Panc1 (cell line): Measurements from ENCODE around the gene MED12L. TPM values are rescaled to one million over a fixed set of nuclear protein-coding genes. Genes with fewer than 3 reads are reported as not detected.

ENCODE experiments used
- ATAC-seq: fragments of 200-7000 bp; cut with Tn5 transposase; 2 replicates; pipeline ENCODE4 v1.9.1; 2020; ENCODE audit warnings: mild to moderate bottlenecking, moderate library complexity
- BruUV-seq: library from RNA; stranded (reverse); fragments of 400-500 nt; replicated peaks from 2 replicates; lab custom pipeline; 2021; lab: Mats Ljungman, UMichigan
- CTCF ChIA-PET: fragments of 300-600 bp; sonication (Branson Sonifier 250); formaldehyde crosslinking; loops from one replicate; lab custom pipeline; 2022; ENCODE audit warnings: antibody characterized with exemption; lab: Charles Lee
- POLR2A ChIA-PET: fragments of 300-600 bp; sonication (Branson Sonifier 250); formaldehyde crosslinking; loops from one replicate; lab custom pipeline; 2022; ENCODE audit warnings: antibody characterized with exemption; lab: Charles Lee
- DNase-seq: peaks from one replicate; pipeline ENCODE4 v3.0.0-alpha.2; 2010; ENCODE audit warnings: low read depth, low spot score
- H3K27ac ChIP-seq: 2 replicates; pipeline ENCODE4 v1.5.1; 2011; ENCODE audit warnings: mild to moderate bottlenecking, low read length, inconsistent platforms
- H3K27me3 ChIP-seq: fragments of 200-500 bp; sonication (Bioruptor generic); 2 replicates; pipeline ENCODE4 v1.6.0; 2014; ENCODE audit warnings: low read length, inconsistent platforms; ENCODE audit not compliant: control insufficient read depth, insufficient read depth
- H3K36me3 ChIP-seq: fragments of 200-500 bp; sonication (Bioruptor generic); 2 replicates; pipeline ENCODE4 v1.5.1; 2014; ENCODE audit warnings: inconsistent platforms, mild to moderate bottlenecking, low read length, moderate library complexity; ENCODE audit not compliant: control insufficient read depth, insufficient read depth
- H3K4me1 ChIP-seq: 2 replicates; pipeline ENCODE4 v1.5.1; 2011; ENCODE audit warnings: inconsistent platforms, mild to moderate bottlenecking, low read length, moderate library complexity; ENCODE audit not compliant: control insufficient read depth, insufficient read depth
- H3K4me3 ChIP-seq, 2 experiments: 2 replicates each; pipeline ENCODE4 v1.5.1; 2011 to 2012; ENCODE audit warnings: low read depth in 2 of 2, low read length in 2 of 2, mild to moderate bottlenecking in 2 of 2, inconsistent platforms in 1 of 2, moderate library complexity in 1 of 2
- H3K9me3 ChIP-seq: fragments of 200-500 bp; sonication (Bioruptor generic); 2 replicates; pipeline ENCODE4 v1.5.1; 2014; ENCODE audit warnings: low read depth, mild to moderate bottlenecking, inconsistent platforms, low read length, moderate library complexity; ENCODE audit not compliant: control insufficient read depth, insufficient read depth
- POLR2AphosphoS5 ChIP-seq: IDR thresholded peaks from 2 replicates; pipeline ENCODE4 v1.6.1; 2012; ENCODE audit warnings: mild to moderate bottlenecking, low read depth, low read length, moderate library complexity
- SIN3A ChIP-seq: IDR thresholded peaks from 2 replicates; pipeline ENCODE4 v1.6.1; 2012; ENCODE audit warnings: low read depth, mild to moderate bottlenecking, low read length, moderate library complexity, borderline replicate concordance; ENCODE audit not compliant: insufficient read depth
- TCF7L2 ChIP-seq: IDR thresholded peaks from 2 replicates; pipeline ENCODE4 v1.6.1; 2011; ENCODE audit warnings: mild to moderate bottlenecking, low read depth, low read length, inconsistent platforms
- in situ Hi-C: cut with HindIII; loops from 2 replicates; pipeline ENCODE4 v1.10.0; 2016; ENCODE audit warnings: low sequenced_read_pairs, low pct_unique_long_range_greater_than_20kb
- intact Hi-C: fragments of 100-400 bp; cut with micrococcal nuclease; formaldehyde crosslinking; loops from one replicate; pipeline ENCODE4 v1.10.0; 2022; ENCODE audit not compliant: unreplicated experiment
- total RNA-seq: library from RNA; stranded (reverse); gene quantifications from one replicate; pipeline ENCODE4 v1.2.1, GENCODE V29; 2021; ENCODE audit not compliant: unreplicated experiment
- TF ChIP-seq, protein P1 (sequence below): fragments of 450-650 bp; IDR thresholded peaks from 2 replicates; pipeline ENCODE4 v1.5.1; 2017; ENCODE audit warnings: mild to moderate bottlenecking
- TF ChIP-seq, protein P2 (sequence below), 2 experiments: IDR thresholded peaks; 2 replicates each; pipeline ENCODE4 v1.6.1; 2011 to 2012; ENCODE audit warnings: low read depth in 2 of 2, control low read depth in 1 of 2, low read length in 1 of 2, mild to moderate bottlenecking in 1 of 2, moderate library complexity in 1 of 2; ENCODE audit not compliant: insufficient read depth in 1 of 2

The MED12L gene
- total RNA-seq, 1 experiment from 2014 or later: 2.8 TPM

DNA sequence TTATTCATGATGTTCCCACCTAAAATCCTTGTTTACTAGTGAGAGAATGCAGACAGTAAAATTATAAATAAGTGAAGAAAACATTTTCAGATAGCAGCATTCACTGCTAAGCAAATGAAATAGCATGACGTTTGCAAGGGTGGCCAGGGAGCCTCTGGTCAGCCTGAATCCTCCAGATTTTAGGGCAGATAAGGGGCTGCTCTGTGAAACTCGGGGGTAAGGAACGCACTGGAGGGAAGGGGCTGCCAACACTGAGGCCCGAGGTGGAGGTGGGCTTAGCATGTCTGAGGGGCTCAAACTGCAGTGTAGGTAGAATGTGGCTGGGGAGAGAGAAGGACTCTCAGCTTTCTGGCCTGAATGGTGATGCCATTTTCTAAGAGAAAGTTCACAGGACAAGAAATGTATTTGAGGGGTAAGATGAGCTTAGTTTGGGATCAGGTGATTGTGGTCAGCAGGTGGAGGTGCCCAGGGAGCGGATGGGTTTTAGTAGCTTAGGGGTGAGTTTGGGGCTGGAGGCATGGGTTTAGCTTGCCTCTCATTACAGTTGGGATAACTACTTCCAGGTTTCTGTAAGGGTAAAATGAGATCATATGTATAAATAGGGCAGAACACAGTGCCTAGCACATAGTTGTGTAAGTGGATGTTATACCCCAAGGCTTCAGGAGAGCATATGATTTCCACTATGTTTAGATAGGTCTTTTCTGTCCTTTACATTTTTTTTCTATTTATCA, 97.0 kb downstream of the MED12L start:
- TF ChIP-seq TCF7L2 (no peak), SIN3A (no peak), POLR2AphosphoS5 (no peak)
- TF ChIP-seq, protein P1, sequence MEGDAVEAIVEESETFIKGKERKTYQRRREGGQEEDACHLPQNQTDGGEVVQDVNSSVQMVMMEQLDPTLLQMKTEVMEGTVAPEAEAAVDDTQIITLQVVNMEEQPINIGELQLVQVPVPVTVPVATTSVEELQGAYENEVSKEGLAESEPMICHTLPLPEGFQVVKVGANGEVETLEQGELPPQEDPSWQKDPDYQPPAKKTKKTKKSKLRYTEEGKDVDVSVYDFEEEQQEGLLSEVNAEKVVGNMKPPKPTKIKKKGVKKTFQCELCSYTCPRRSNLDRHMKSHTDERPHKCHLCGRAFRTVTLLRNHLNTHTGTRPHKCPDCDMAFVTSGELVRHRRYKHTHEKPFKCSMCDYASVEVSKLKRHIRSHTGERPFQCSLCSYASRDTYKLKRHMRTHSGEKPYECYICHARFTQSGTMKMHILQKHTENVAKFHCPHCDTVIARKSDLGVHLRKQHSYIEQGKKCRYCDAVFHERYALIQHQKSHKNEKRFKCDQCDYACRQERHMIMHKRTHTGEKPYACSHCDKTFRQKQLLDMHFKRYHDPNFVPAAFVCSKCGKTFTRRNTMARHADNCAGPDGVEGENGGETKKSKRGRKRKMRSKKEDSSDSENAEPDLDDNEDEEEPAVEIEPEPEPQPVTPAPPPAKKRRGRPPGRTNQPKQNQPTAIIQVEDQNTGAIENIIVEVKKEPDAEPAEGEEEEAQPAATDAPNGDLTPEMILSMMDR: no peak
- TF ChIP-seq, protein P2, sequence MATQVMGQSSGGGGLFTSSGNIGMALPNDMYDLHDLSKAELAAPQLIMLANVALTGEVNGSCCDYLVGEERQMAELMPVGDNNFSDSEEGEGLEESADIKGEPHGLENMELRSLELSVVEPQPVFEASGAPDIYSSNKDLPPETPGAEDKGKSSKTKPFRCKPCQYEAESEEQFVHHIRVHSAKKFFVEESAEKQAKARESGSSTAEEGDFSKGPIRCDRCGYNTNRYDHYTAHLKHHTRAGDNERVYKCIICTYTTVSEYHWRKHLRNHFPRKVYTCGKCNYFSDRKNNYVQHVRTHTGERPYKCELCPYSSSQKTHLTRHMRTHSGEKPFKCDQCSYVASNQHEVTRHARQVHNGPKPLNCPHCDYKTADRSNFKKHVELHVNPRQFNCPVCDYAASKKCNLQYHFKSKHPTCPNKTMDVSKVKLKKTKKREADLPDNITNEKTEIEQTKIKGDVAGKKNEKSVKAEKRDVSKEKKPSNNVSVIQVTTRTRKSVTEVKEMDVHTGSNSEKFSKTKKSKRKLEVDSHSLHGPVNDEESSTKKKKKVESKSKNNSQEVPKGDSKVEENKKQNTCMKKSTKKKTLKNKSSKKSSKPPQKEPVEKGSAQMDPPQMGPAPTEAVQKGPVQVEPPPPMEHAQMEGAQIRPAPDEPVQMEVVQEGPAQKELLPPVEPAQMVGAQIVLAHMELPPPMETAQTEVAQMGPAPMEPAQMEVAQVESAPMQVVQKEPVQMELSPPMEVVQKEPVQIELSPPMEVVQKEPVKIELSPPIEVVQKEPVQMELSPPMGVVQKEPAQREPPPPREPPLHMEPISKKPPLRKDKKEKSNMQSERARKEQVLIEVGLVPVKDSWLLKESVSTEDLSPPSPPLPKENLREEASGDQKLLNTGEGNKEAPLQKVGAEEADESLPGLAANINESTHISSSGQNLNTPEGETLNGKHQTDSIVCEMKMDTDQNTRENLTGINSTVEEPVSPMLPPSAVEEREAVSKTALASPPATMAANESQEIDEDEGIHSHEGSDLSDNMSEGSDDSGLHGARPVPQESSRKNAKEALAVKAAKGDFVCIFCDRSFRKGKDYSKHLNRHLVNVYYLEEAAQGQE (IDR thresholded peaks at IDR 0.05; ENCODE audit: insufficient read depth in 1 of 2, low read depth in 2 of 2, low read length in 1 of 2): no peak
- Histone ChIP-seq H3K36me3 (no peaks in the 10 kb centered on the region), H3K9me3 (no peaks in the 10 kb centered on the region), H3K4me1 (no peaks in the 10 kb centered on the region), H3K4me3 (no peak overlapping the region), H3K27me3 (no peaks in the 10 kb centered on the region), H3K27ac (no peak overlapping the region)
- POLR2A ChIA-PET: no interaction called here
- ATAC-seq (0 out of 2 replicates have a peak, but pooled peaks have one; percentile 12), DNase-seq (no peak)
- BruUV-seq: no TSS peak
- in situ Hi-C loops (no loop called here), intact Hi-C loops (no loop called here)
- CTCF ChIA-PET: no interaction called here

DNA sequence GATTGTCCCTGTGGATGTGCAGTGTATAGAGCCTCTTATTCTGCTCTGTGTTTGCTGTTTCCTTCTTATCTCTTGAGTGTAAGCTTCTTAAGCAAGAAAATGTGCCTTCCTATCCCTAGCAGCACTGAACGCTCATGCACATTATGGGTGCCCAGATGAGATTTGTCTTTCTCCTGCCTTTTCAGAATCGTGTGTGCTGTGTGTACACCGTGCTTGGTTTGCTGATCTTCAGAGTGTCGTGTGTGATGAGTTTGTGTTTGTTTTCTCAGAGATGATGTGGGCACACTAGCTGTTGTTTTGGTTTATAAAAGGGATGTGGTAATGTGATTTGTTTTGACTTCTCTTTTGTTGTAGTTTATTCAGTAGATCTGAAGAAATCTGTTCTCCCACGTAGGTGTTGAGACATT, 97.8 kb downstream of the MED12L start:
- no peaks in the 10 kb centered on the region for H3K36me3 ChIP-seq
- no peak overlapping the region for H3K27ac ChIP-seq
- DNase-seq (no peak), ATAC-seq (no peak)
- no peak overlapping the region for H3K4me3 ChIP-seq
- CTCF ChIA-PET: no interaction called here
- no peaks in the 10 kb centered on the region for H3K4me1 ChIP-seq
- intact Hi-C loops (no loop called here), in situ Hi-C loops (no loop called here)
- no TSS peak for BruUV-seq
- no peak for TF ChIP-seq SIN3A
- H3K9me3 ChIP-seq: no peaks in the 10 kb centered on the region
- H3K27me3 ChIP-seq: no peaks in the 10 kb centered on the region
- POLR2A ChIA-PET: no interaction called here

DNA sequence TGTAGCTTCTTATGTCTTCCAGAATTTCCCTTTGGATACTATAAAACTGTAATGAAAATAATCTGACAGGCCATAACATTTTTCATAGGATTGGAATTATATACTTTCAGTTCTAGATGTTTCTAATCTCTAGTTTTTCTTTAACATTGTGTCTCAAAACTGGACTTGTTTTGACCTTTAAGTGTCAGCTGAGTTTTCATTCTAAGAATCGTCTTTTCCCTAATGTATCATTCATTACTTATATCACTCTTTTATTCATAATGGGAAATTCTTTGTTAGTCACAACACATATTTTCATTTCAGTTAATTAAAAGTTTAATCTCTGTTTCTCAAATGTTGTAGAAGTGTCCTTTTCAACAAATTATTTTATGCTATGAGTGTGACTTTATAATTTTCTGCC, 105.6 kb downstream of the MED12L start:
- CTCF ChIA-PET: no interaction called here
- in situ Hi-C loops: no loop called here

More for the DNA sequence above, 105.6 kb downstream of the MED12L start:
- no peak for DNase-seq
- no peak for ATAC-seq
- no peaks in the 10 kb centered on the region for H3K9me3 ChIP-seq
- intact Hi-C loops: no loop called here
- no peak overlapping the region for H3K4me3 ChIP-seq
- H3K27ac ChIP-seq: no peak overlapping the region
- POLR2A ChIA-PET: no interaction called here
- H3K4me1 ChIP-seq: no peaks in the 10 kb centered on the region
- no peaks in the 10 kb centered on the region for H3K27me3 ChIP-seq
- no TSS peak for BruUV-seq
- no peak for TF ChIP-seq TCF7L2
- TF ChIP-seq, protein P1: no peak
- TF ChIP-seq POLR2AphosphoS5: no peak
- TF ChIP-seq, protein P2 (IDR thresholded peaks at IDR 0.05; ENCODE audit: insufficient read depth in 1 of 2, low read depth in 2 of 2, low read length in 1 of 2): no peak
- TF ChIP-seq SIN3A: no peak
- no peaks in the 10 kb centered on the region for H3K36me3 ChIP-seq
